HCT116 (cell line): ENCODE data around the gene EVX1. TPM values are rescaled to one million over a fixed set of nuclear protein-coding genes. Genes with fewer than 3 reads are reported as not detected.

Source experiments
- ATAC-seq: fragments of 200-7000 bp; cut with Tn5 transposase; 2 replicates; pipeline ENCODE4 v1.9.1; 2020; ENCODE audit warnings: mild to moderate bottlenecking, moderate library complexity
- BruUV-seq: library from RNA; stranded (reverse); fragments of 400-500 nt; replicated peaks from 2 replicates; lab custom pipeline; 2021; lab: Mats Ljungman, UMichigan
- CTCF ChIA-PET: fragments of 300-600 bp; sonication (Branson Sonifier 250); formaldehyde crosslinking; loops from one replicate; lab custom pipeline; 2021; ENCODE audit warnings: antibody characterized with exemption; lab: Charles Lee
- POLR2A ChIA-PET: fragments of 300-600, 350-600 bp; sonication (Branson Sonifier 250); formaldehyde crosslinking; loops from one replicate; lab custom pipeline; 2021; ENCODE audit warnings: antibody characterized with exemption; lab: Charles Lee
- RAD21 ChIA-PET, 2 experiments: fragments of 300-600 bp; sonication (Branson Sonifier 250); formaldehyde crosslinking; loops; one replicate each; lab custom pipeline; 2023; ENCODE audit warnings: low total read pairs in 2 of 2; ENCODE audit not compliant: uncharacterized antibody in 2 of 2, unreplicated experiment in 2 of 2, low non-redundant PET in 1 of 2; lab: Charles Lee
- DNase-seq: peaks from one replicate; pipeline ENCODE4 v3.0.0-alpha.2; 2010; ENCODE audit warnings: low read depth, low spot score
- H2AFZ ChIP-seq: fragments of 200-600 bp; shearing (Covaris generic), sonication (generic); 2 replicates; pipeline ENCODE4 v1.6.1; 2017; ENCODE audit warnings: low read depth, mixed run types, mixed read lengths, antibody characterized with exemption, low read length; ENCODE audit not compliant: poor library complexity, severe bottlenecking
- H3K27ac ChIP-seq: 2 replicates; pipeline ENCODE4 v1.5.1; 2012; ENCODE audit warnings: low read depth, low read length
- H3K27me3 ChIP-seq: fragments of 200-600 bp; sonication (generic); 2 replicates; pipeline ENCODE4 v1.6.1; 2016; ENCODE audit warnings: mixed run types, low read length, mixed read lengths; ENCODE audit not compliant: insufficient read depth
- H3K36me3 ChIP-seq, 2 experiments: fragments of 200-500 bp in 1 of 2; fragments of 200-600 bp in 1 of 2; sonication (Bioruptor generic) in 1 of 2; sonication (generic) in 1 of 2; 2 replicates each; pipeline versions ENCODE4 v1.5.1 to v1.6.1; 2014 to 2016; ENCODE audit warnings: low read length in 2 of 2, inconsistent platforms in 1 of 2, mixed read lengths in 1 of 2, mixed run types in 1 of 2; ENCODE audit not compliant: insufficient read depth in 2 of 2, control insufficient read depth in 1 of 2
- H3K4me1 ChIP-seq, 2 experiments: fragments of 200-600 bp in 1 of 2; sonication (generic) in 1 of 2; 2 replicates each; pipeline versions ENCODE4 v1.5.1 to v1.6.1; 2012 to 2017; ENCODE audit warnings: low read length in 2 of 2, inconsistent platforms in 1 of 2, mild to moderate bottlenecking in 1 of 2, mixed read lengths in 1 of 2, mixed run types in 1 of 2, moderate library complexity in 1 of 2; ENCODE audit not compliant: insufficient read depth in 2 of 2, control insufficient read depth in 1 of 2
- H3K4me2 ChIP-seq: fragments of 200-600 bp; sonication (generic); 2 replicates; pipeline ENCODE4 v1.6.1; 2017; ENCODE audit warnings: mixed run types, low read length, mixed read lengths
- H3K4me3 ChIP-seq, 2 experiments: fragments of 200-600 bp in 1 of 2; sonication (generic) in 1 of 2; replicated peaks in 1 of 2; 2 replicates each; pipeline ENCODE4 v1.5.1; 2011 to 2016; ENCODE audit warnings: low read length in 2 of 2, control low read depth in 1 of 2, low read depth in 1 of 2, mild to moderate bottlenecking in 1 of 2, mixed read lengths in 1 of 2, mixed run types in 1 of 2
- H3K79me2 ChIP-seq: fragments of 200-600 bp; sonication (generic); 2 replicates; pipeline ENCODE4 v1.6.1; 2017; ENCODE audit warnings: mild to moderate bottlenecking, mixed run types, low read length, moderate library complexity, mixed read lengths; ENCODE audit not compliant: insufficient read depth
- H3K9ac ChIP-seq: fragments of 200-600 bp; sonication (generic); 2 replicates; pipeline ENCODE4 v1.6.1; 2016; ENCODE audit warnings: low read length, mixed read lengths
- H3K9me2 ChIP-seq: fragments of 200-600 bp; sonication (generic), shearing (Covaris generic); 2 replicates; pipeline ENCODE4 v1.6.1; 2017; ENCODE audit warnings: mixed run types, mild to moderate bottlenecking, moderate library complexity; ENCODE audit not compliant: insufficient read depth
- H3K9me3 ChIP-seq, 2 experiments: fragments of 200-500 bp in 1 of 2; fragments of 200-600 bp in 1 of 2; sonication (Bioruptor generic) in 1 of 2; sonication (generic) in 1 of 2; 2 replicates each; pipeline ENCODE4 v1.6.1; 2014 to 2017; ENCODE audit warnings: low read length in 2 of 2, mixed read lengths in 2 of 2, inconsistent platforms in 1 of 2, low read depth in 1 of 2, mild to moderate bottlenecking in 1 of 2, mixed run types in 1 of 2, moderate library complexity in 1 of 2; ENCODE audit not compliant: control insufficient read depth in 1 of 2, insufficient read depth in 1 of 2
- H4K20me1 ChIP-seq: fragments of 200-600 bp; sonication (generic), shearing (Covaris generic); 2 replicates; pipeline ENCODE4 v1.6.1; 2017; ENCODE audit warnings: mixed run types, mild to moderate bottlenecking, moderate library complexity; ENCODE audit not compliant: insufficient read depth
- CTCF ChIP-seq, 3 experiments: fragments of 200-600 bp in 1 of 3; sonication (generic) in 1 of 3; IDR thresholded peaks in 2 of 3; conservative IDR thresholded peaks in 1 of 3; 2 replicates each; pipeline ENCODE4 v1.5.1; 2012 to 2017; ENCODE audit warnings: low read depth in 2 of 3, low read length in 2 of 3, antibody characterized with exemption in 1 of 3, borderline replicate concordance in 1 of 3, control low read depth in 1 of 3, mild to moderate bottlenecking in 1 of 3, mixed read lengths in 1 of 3, mixed run types in 1 of 3, moderate library complexity in 1 of 3; ENCODE audit not compliant: insufficient read depth in 1 of 3
- FOSL1 ChIP-seq: IDR thresholded peaks from 2 replicates; pipeline ENCODE4 v1.6.1; 2012; ENCODE audit warnings: low read depth
- POLR2AphosphoS5 ChIP-seq: IDR thresholded peaks from 2 replicates; pipeline ENCODE4 v1.6.1; 2011; ENCODE audit warnings: mild to moderate bottlenecking, low read depth, low read length, moderate library complexity
- SIN3A ChIP-seq: IDR thresholded peaks from 2 replicates; pipeline ENCODE4 v1.6.1; 2012; ENCODE audit warnings: low read depth
- ZFX ChIP-seq: fragments of 450-650 bp; IDR thresholded peaks from 2 replicates; pipeline ENCODE4 v1.6.1; 2017
- intact Hi-C: fragments of 100-400 bp; cut with micrococcal nuclease; formaldehyde crosslinking; loops from 2 replicates; pipeline ENCODE4 v1.10.0; 2022
- total RNA-seq: library from RNA; stranded (reverse); gene quantifications from one replicate; pipeline ENCODE4 v1.2.1, GENCODE V29; 2021; ENCODE audit not compliant: unreplicated experiment
- TF ChIP-seq, protein P1 (sequence below): IDR thresholded peaks from 2 replicates; pipeline ENCODE4 v1.6.1; 2011; ENCODE audit warnings: mild to moderate bottlenecking, low read length, moderate library complexity; ENCODE audit not compliant: insufficient replicate concordance; ENCODE audit errors: extremely low read depth

EVX1 gene
- total RNA-seq, 1 experiment from 2014 or later, result 0.25 TPM

DNA sequence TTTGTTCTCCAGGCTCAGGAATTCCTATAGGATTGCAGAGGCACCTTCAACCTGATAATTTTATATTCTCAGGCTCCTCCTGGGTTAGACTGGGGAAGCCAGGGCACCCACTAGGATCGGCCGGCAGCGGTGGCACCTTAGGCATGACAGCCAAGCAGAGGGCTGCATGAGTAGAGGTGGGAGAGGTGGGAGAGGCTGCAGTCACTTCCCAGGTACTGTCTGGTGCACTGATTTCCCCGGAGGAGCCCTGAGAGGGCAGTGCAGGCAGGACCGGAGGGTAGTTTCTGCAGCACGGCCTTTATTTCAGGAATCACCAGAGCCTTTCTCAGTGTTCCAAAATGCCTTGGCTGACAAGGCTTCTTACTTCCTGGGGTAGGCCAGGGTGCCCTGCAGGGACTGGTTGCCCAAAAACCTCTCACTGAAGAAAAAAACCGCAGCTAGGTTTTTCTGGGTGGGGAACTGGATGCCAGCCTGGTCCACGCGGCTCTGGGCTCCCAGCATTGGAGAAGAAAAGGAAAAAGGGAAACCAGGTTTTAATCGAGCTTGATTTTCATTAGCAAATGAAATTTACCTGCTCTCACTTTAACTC is 39.1 kb upstream of the EVX1 start:
- Histone ChIP-seq H2AFZ (no peak overlapping the region), H3K4me3 (no peak overlapping the region), H4K20me1 (no peaks in the 10 kb centered on the region), H3K9ac (no peak overlapping the region), H3K36me3 (no peaks in the 10 kb centered on the region), H3K27ac (no peak overlapping the region), H3K79me2 (no peaks in the 10 kb centered on the region), H3K4me1 (peaks cover 0 to 20% of the 10 kb centered on the region in 2 experiments; a peak in 3 of 4 replicates), H3K9me3 (no peaks in the 10 kb centered on the region), H3K4me2 (no peak overlapping the region), H3K27me3 (no peaks in the 10 kb centered on the region), H3K9me2 (no peaks in the 10 kb centered on the region)
- TF ChIP-seq SIN3A (no peak), CTCF (IDR thresholded peaks at IDR 0.05 in 2 of 3, conservative IDR thresholded peaks at IDR 0.05 in 1 of 3; ENCODE audit: borderline replicate concordance in 1 of 3, insufficient read depth in 1 of 3, low read depth in 2 of 3, low read length in 2 of 3) (no peak), ZFX (no peak), POLR2AphosphoS5 (no peak), FOSL1 (no peak)
- TF ChIP-seq, protein P1, sequence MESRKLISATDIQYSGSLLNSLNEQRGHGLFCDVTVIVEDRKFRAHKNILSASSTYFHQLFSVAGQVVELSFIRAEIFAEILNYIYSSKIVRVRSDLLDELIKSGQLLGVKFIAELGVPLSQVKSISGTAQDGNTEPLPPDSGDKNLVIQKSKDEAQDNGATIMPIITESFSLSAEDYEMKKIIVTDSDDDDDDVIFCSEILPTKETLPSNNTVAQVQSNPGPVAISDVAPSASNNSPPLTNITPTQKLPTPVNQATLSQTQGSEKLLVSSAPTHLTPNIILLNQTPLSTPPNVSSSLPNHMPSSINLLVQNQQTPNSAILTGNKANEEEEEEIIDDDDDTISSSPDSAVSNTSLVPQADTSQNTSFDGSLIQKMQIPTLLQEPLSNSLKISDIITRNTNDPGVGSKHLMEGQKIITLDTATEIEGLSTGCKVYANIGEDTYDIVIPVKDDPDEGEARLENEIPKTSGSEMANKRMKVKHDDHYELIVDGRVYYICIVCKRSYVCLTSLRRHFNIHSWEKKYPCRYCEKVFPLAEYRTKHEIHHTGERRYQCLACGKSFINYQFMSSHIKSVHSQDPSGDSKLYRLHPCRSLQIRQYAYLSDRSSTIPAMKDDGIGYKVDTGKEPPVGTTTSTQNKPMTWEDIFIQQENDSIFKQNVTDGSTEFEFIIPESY, result no peak
- intact Hi-C loops, result no loop called here
- no TSS peak for BruUV-seq
- ChIA-PET CTCF (no interaction called here), RAD21 (no interaction called here), POLR2A (no interaction called here)
- DNase-seq, result no peak
- ATAC-seq, result no peak
